ENCODE measurements around the gene DUXA.

The DUXA gene

DNA sequence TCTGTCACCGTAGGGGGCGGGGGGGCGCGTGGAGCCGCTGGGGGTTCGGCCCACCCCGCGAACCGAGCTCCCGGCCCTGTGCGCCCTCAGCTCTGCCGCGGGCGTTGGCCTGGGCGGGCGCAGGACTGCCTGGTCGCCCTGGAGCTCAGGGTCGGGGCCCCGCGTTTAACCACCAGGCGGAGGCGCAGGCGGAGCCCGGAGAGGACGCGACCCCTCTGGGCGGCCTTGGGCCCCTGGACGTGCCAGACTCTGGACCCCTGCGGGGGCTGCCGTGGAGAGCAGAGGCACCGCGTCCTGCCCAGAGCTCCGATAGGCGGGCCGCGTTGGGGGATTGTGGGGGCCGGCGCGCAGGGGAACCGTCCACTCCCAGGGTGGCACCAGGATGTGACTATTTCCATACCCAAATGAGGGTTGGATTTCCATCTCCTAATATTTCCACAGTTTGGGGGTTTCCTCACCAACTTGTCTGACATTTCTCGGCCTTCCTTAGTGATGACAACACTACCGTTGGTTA is 60.5 kb downstream of the DUXA start:
- in situ Hi-C loops (cut with HindIII; ENCODE audit: low sequenced_read_pairs), result no loop called here

DNA sequence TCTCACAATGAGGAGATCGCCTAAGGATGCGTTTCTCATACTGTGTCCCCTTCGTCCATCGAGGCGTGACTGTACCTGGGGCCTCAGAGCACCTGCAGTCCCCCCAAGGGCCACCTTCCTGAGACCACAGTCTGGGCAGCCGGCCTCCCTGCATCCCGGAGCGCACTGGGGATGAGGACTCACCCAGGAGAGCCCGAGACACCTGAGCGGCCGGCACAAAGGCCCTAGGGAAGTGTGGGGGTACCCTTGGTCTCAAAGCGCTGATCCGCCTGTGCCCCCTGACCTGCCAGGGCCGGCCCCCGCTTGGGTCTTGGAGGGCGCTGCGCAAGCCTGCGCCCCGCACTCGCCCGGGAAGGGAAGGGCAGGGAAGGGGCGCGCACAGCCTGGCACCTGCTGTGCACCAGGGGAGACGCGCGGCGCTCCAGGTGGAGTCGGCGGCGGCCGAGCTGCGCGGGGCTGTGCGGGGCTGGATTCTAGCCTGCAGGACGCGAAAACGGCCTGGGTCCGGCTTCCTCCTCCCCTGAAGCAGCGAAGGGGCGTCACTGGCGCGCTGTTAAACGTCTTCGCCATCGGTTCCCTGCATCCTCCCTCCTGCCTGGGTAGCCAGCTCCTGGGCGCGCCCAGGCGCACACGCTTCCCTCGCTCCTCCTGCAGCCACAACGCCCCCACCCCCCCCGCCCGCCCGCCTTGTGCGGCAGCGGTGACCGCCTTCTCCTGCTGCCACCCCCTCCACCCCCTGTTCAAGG is 61.1 kb downstream of the DUXA start:
- in situ Hi-C loops (cut with HindIII; ENCODE audit: low sequenced_read_pairs), result no loop called here
